Mucosa of rectum (tissue), 2 donors: ENCODE results near the gene HLA-G.
"Not testable (repeated sequence)": the region's sequence is repeated elsewhere in the genome, so short reads cannot be mapped to it uniquely, and the experiment has no call there.

Experiments
- H3K27ac ChIP-seq, 2 donors: one replicate each; pipeline ENCODE4 v1.7.0; 2013; ENCODE audit warnings: inconsistent platforms in 2 of 2, low read depth in 2 of 2, low read length in 2 of 2
- H3K27me3 ChIP-seq, 2 donors: one replicate each; pipeline ENCODE4 v1.7.0; 2013; ENCODE audit warnings: low read length in 2 of 2; ENCODE audit not compliant: control insufficient read depth in 2 of 2, insufficient read depth in 2 of 2
- H3K36me3 ChIP-seq, 2 donors: one replicate each; pipeline ENCODE4 v1.7.0; 2013; ENCODE audit warnings: low read length in 2 of 2; ENCODE audit not compliant: control insufficient read depth in 2 of 2, insufficient read depth in 2 of 2
- H3K4me1 ChIP-seq, 2 donors: one replicate each; pipeline ENCODE4 v1.7.0; 2013; ENCODE audit warnings: low read length in 2 of 2, mild to moderate bottlenecking in 1 of 2; ENCODE audit not compliant: control insufficient read depth in 2 of 2, insufficient read depth in 2 of 2
- H3K4me3 ChIP-seq, 2 donors: one replicate each; pipeline ENCODE4 v1.7.0; 2013; ENCODE audit warnings: low read length in 2 of 2
- H3K9ac ChIP-seq, 2 donors: one replicate each; pipeline ENCODE4 v1.7.0; 2013; ENCODE audit warnings: low read length in 2 of 2, low read depth in 1 of 2, mild to moderate bottlenecking in 1 of 2
- H3K9me3 ChIP-seq, 2 donors: one replicate each; pipeline ENCODE4 v1.7.0; 2013; ENCODE audit warnings: low read length in 2 of 2; ENCODE audit not compliant: control insufficient read depth in 2 of 2
- donor health status: healthy.
- donor health status: Normal muscosa, but diverticular disease.

The HLA-G gene

GRCh38 chr6:29861521-29862255 is 34.1 kb downstream of the HLA-G start:
- Histone ChIP-seq H3K4me1 (no peaks in the 10 kb centered on the region), H3K9ac (no peak overlapping the region), H3K4me3 (no peak overlapping the region), H3K27me3 (peaks cover 9 to 26% of the 10 kb centered on the region in 2 donors), H3K9me3 (no peaks in the 10 kb centered on the region), H3K27ac (no peak overlapping the region), H3K36me3 (no peaks in the 10 kb centered on the region)

- H3K4me3 ChIP-seq: no peak overlapping the region
- no peaks in the 10 kb centered on the region for H3K4me1 ChIP-seq
- H3K36me3 ChIP-seq: no peaks in the 10 kb centered on the region
- H3K27me3 ChIP-seq: peaks cover 9 to 22% of the 10 kb centered on the region in 2 donors
- H3K9ac ChIP-seq: no peak overlapping the region
- H3K27ac ChIP-seq: no peak overlapping the region
- no peaks in the 10 kb centered on the region for H3K9me3 ChIP-seq
Measured at GRCh38 chr6:29864037-29864810, 36.6 kb downstream of the HLA-G start.

GRCh38 chr6:29865631-29866030 is 38.0 kb downstream of the HLA-G start:
- H3K4me1 ChIP-seq: no peaks in the 10 kb centered on the region
- no peaks in the 10 kb centered on the region for H3K9me3 ChIP-seq
- H3K27ac ChIP-seq: no peak overlapping the region
- H3K4me3 ChIP-seq: no peak overlapping the region
- H3K36me3 ChIP-seq: no peaks in the 10 kb centered on the region
- H3K9ac ChIP-seq: no peak overlapping the region
- peaks cover 9 to 22% of the 10 kb centered on the region in 2 donors for H3K27me3 ChIP-seq

GRCh38 chr6:29870104-29870503 is 42.5 kb downstream of the HLA-G start:
- Histone ChIP-seq H3K4me3 (no peak overlapping the region), H3K9me3 (no peaks in the 10 kb centered on the region), H3K27ac (no peak overlapping the region), H3K4me1 (no peaks in the 10 kb centered on the region), H3K36me3 (no peaks in the 10 kb centered on the region), H3K9ac (no peak overlapping the region), H3K27me3 (peaks cover 0 to 9% of the 10 kb centered on the region in 2 donors)

GRCh38 chr6:29872791-29873190 is 45.2 kb downstream of the HLA-G start:
- Histone ChIP-seq H3K36me3 (no peaks in the 10 kb centered on the region), H3K4me3 (no peak overlapping the region), H3K27ac (no peak overlapping the region), H3K9ac (no peak overlapping the region), H3K27me3 (no peaks in the 10 kb centered on the region), H3K9me3 (no peaks in the 10 kb centered on the region), H3K4me1 (no peaks in the 10 kb centered on the region)

GRCh38 chr6:29875257-29875656 is 47.6 kb downstream of the HLA-G start:
- no peaks in the 10 kb centered on the region for H3K27me3 ChIP-seq
- H3K27ac ChIP-seq: no peak overlapping the region
- H3K4me3 ChIP-seq: no peak overlapping the region
- no peaks in the 10 kb centered on the region for H3K4me1 ChIP-seq
- H3K36me3 ChIP-seq: no peaks in the 10 kb centered on the region
- H3K9me3 ChIP-seq: no peaks in the 10 kb centered on the region
- H3K9ac ChIP-seq: no peak overlapping the region

GRCh38 chr6:29875734-29876133 is 48.1 kb downstream of the HLA-G start:
- H3K9ac ChIP-seq, H3K4me3 ChIP-seq, H3K27ac ChIP-seq, H3K27me3 ChIP-seq, H3K4me1 ChIP-seq, H3K9me3 ChIP-seq, H3K36me3 ChIP-seq: not testable (repeated sequence)
